ENCODE data around the gene MINPP1. TPM values are rescaled to one million over a fixed set of nuclear protein-coding genes. Genes with fewer than 3 reads are reported as not detected.

The MINPP1 gene
- total and polyA plus RNA-seq, 2 of the 4 experiments (the other 2 are of a cell fraction): 11.7 to 14.4 TPM

DNA sequence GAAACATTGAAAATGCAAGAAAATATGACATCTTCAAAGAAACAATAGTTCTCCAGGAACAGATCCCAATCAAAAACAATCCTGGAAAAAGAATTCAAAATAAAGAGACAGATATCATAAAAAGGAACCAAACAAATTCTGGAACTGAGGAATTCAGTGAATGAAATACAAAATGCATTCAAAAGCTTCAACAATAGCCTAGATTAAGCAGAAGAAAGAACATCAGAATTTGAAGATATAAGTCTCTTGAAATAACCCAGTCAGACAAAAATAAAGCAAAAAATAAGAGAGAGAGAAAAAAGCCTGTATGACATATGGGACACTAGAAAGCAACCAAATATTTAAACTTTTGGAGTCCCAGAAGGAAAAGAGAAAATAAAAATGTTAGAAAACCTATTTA is 60.3 kb downstream of the MINPP1 start:
- TF ChIP-seq CHD1 (IDR thresholded peaks at IDR 0.05; ENCODE audit: low read depth, low read length) (no peak), RCOR1 (IDR thresholded peaks at IDR 0.05; ENCODE audit: insufficient replicate concordance, low read length) (no peak), MAFK (IDR thresholded peaks at IDR 0.05; ENCODE audit: low read depth, low read length) (no peak), CEBPB (IDR thresholded peaks at IDR 0.05; ENCODE audit: low read depth, low read length) (no peak), FOS (IDR thresholded peaks at IDR 0.05; ENCODE audit: low read depth, low read length) (no peak), MXI1 (IDR thresholded peaks at IDR 0.05; ENCODE audit: borderline replicate concordance, low read depth, low read length) (no peak), RFX5 (IDR thresholded peaks at IDR 0.05; ENCODE audit: low read depth, low read length) (no peak), NFE2L2 (IDR thresholded peaks at IDR 0.05; ENCODE audit: low read depth, low read length) (no peak), POLR2A (IDR thresholded peaks at IDR 0.05; ENCODE audit: low read depth, low read length) (no peak), RAD21 (IDR thresholded peaks at IDR 0.05; ENCODE audit: low read length) (no peak), SMC3 (IDR thresholded peaks at IDR 0.05; ENCODE audit: low read depth, low read length) (no peak), BHLHE40 (IDR thresholded peaks at IDR 0.05; ENCODE audit: low read depth, low read length) (no peak), MAZ (IDR thresholded peaks at IDR 0.05; ENCODE audit: borderline replicate concordance, low read depth, low read length) (no peak)
- TF ChIP-seq, protein P1, sequence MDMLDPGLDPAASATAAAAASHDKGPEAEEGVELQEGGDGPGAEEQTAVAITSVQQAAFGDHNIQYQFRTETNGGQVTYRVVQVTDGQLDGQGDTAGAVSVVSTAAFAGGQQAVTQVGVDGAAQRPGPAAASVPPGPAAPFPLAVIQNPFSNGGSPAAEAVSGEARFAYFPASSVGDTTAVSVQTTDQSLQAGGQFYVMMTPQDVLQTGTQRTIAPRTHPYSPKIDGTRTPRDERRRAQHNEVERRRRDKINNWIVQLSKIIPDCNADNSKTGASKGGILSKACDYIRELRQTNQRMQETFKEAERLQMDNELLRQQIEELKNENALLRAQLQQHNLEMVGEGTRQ (IDR thresholded peaks at IDR 0.05; ENCODE audit: low read depth, low read length): no peak
- TF ChIP-seq, protein P2, sequence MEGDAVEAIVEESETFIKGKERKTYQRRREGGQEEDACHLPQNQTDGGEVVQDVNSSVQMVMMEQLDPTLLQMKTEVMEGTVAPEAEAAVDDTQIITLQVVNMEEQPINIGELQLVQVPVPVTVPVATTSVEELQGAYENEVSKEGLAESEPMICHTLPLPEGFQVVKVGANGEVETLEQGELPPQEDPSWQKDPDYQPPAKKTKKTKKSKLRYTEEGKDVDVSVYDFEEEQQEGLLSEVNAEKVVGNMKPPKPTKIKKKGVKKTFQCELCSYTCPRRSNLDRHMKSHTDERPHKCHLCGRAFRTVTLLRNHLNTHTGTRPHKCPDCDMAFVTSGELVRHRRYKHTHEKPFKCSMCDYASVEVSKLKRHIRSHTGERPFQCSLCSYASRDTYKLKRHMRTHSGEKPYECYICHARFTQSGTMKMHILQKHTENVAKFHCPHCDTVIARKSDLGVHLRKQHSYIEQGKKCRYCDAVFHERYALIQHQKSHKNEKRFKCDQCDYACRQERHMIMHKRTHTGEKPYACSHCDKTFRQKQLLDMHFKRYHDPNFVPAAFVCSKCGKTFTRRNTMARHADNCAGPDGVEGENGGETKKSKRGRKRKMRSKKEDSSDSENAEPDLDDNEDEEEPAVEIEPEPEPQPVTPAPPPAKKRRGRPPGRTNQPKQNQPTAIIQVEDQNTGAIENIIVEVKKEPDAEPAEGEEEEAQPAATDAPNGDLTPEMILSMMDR (conservative IDR thresholded peaks at IDR 0.05; ENCODE audit: low read depth, low read length): no peak
- Histone ChIP-seq H3K9ac (ENCODE audit: low read depth, low read length) (no peak overlapping the region), H2BK20ac (ENCODE audit: low read depth, low read length) (no peak overlapping the region), H4K20me1 (ENCODE audit: insufficient read depth, low read length) (no peaks in the 10 kb centered on the region), H2BK15ac (ENCODE audit: low read depth, low read length) (no peak overlapping the region), H3K27ac (ENCODE audit: insufficient read depth, low read length) (no peak overlapping the region), H3K4me2 (ENCODE audit: low read depth, low read length) (no peak overlapping the region), H3K9me3 (ENCODE audit: control insufficient read depth, insufficient read depth, low read length) (peaks cover 17% of the 10 kb centered on the region), H2BK120ac (ENCODE audit: low read depth, low read length) (no peak overlapping the region), H3K23ac (ENCODE audit: low read depth, low read length) (no peak overlapping the region), H3K4ac (ENCODE audit: low read depth, low read length) (no peak overlapping the region), H4K91ac (ENCODE audit: insufficient read depth, low read depth, low read length) (no peak overlapping the region), H2AFZ (replicated peaks; ENCODE audit: low read length, poor library complexity) (no peak overlapping the region), H3K9me1 (ENCODE audit: insufficient read depth, low read length) (no peaks in the 10 kb centered on the region), H3K27me3 (ENCODE audit: control insufficient read depth, insufficient read depth, low read length) (peaks cover 2% of the 10 kb centered on the region; the same call in 1 of the 2 replicates), H3K4me3 (ENCODE audit: insufficient read depth, low read depth, low read length) (no peak overlapping the region), H4K8ac (ENCODE audit: low read depth in 2 of 2, low read length in 2 of 2) (no peak overlapping the region), H2BK5ac (ENCODE audit: low read depth, low read length, poor library complexity, severe bottlenecking) (no peak overlapping the region), H3K56ac (ENCODE audit: extremely low read depth, insufficient read depth, low read length) (no peak overlapping the region), H2AK5ac (ENCODE audit: low read depth, low read length) (no peak overlapping the region), H3K36me3 (ENCODE audit: control insufficient read depth, insufficient read depth, low read length) (no peaks in the 10 kb centered on the region), H3K14ac (replicated peaks; ENCODE audit: low read depth, low read length) (no peak overlapping the region), H2AK9ac (replicated peaks; ENCODE audit: low read depth, low read length, poor library complexity) (no peak overlapping the region), H3K79me1 (ENCODE audit: low read depth in 1 of 2, low read length in 2 of 2) (no peaks in the 10 kb centered on the region), H3K18ac (ENCODE audit: low read depth, low read length) (no peak overlapping the region), H3K4me1 (ENCODE audit: control insufficient read depth, insufficient read depth, low read length) (no peaks in the 10 kb centered on the region), H4K5ac (ENCODE audit: low read depth, low read length) (no peak overlapping the region)
- ATAC-seq (ENCODE audit: low read depth) (no peak), DNase-seq (no peak)
- in situ Hi-C loops (cut with MboI; ENCODE audit: low sequenced_read_pairs) (no loop called here), dilution Hi-C loops (cut with HindIII; ENCODE audit: low sequenced_read_pairs, unreplicated experiment) (no loop called here), intact Hi-C loops (cut with micrococcal nuclease) (no loop called here)
- CTCF ChIA-PET: no interaction called here
- BruUV-seq (replicated peaks): no TSS peak
- POLR2A ChIA-PET (ENCODE audit: unreplicated experiment): no interaction called here
